HepG2 (cell line): ENCODE measurements around the gene EEPD1. TPM values are rescaled to one million over a fixed set of nuclear protein-coding genes. Genes with fewer than 3 reads are reported as not detected.

Experiments used
- ATAC-seq: fragments of 200-7000 bp; cut with Tn5 transposase; 3 replicates; pipeline ENCODE4 v1.9.1; 2020; ENCODE audit warnings: mild to moderate bottlenecking, moderate library complexity
- BruUV-seq: library from RNA; stranded (reverse); fragments of 400-500 nt; replicated peaks from 2 replicates; lab custom pipeline; 2021; lab: Mats Ljungman, UMichigan
- CTCF ChIA-PET: fragments of 300-600 bp; formaldehyde crosslinking; extraction: SDS; loops from one replicate; lab custom pipeline; 2021; ENCODE audit warnings: low total read pairs, inconsistent platforms, low intra/inter-chr PET ratio; lab: Yijun Ruan, JAX
- POLR2A ChIA-PET: fragments of 350-600 bp; sonication (Branson Sonifier 250); formaldehyde crosslinking; loops from one replicate; lab custom pipeline; 2020; ENCODE audit warnings: antibody characterized with exemption, inconsistent platforms; lab: Yijun Ruan, JAX
- DNase-seq: peaks from one replicate; pipeline ENCODE4 v3.0.0-alpha.2; 2015; ENCODE audit warnings: low spot score
- FAIRE-seq: peaks from 3 replicates; lab custom pipeline; 2011; peaks lifted over from hg19 to GRCh38; lab: Jason Lieb, UNC
- H2AFZ ChIP-seq: one replicate; pipeline ENCODE4 v1.6.1; 2011; ENCODE audit warnings: low read length, inconsistent platforms
- H3K27ac ChIP-seq: fragments of 300-600 bp; 3 replicates; pipeline ENCODE4 v1.8.0; 2011; ENCODE audit warnings: mixed run types, mild to moderate bottlenecking, mixed read lengths, low read length, inconsistent platforms; ENCODE audit not compliant: insufficient read depth; ENCODE audit errors: extremely low read length
- H3K27me3 ChIP-seq, 2 experiments: fragments of 200-600 bp in 1 of 2; 2 replicates in 1 of 2; 3 replicates in 1 of 2; pipeline versions ENCODE4 v1.6.0 to v1.8.0; 2011; ENCODE audit warnings: low read length in 2 of 2, mild to moderate bottlenecking in 2 of 2, moderate library complexity in 2 of 2, inconsistent platforms in 1 of 2; ENCODE audit not compliant: insufficient read depth in 2 of 2, control insufficient read depth in 1 of 2
- H3K36me3 ChIP-seq, 2 experiments: fragments of 200-600 bp in 1 of 2; replicated peaks in 1 of 2; 2 replicates in 1 of 2; 3 replicates in 1 of 2; pipeline versions ENCODE4 v1.5.1 to v1.8.0; 2011; ENCODE audit warnings: low read length in 2 of 2, inconsistent platforms in 1 of 2; ENCODE audit not compliant: insufficient read depth in 2 of 2, control insufficient read depth in 1 of 2
- H3K4me1 ChIP-seq: 2 replicates; pipeline ENCODE4 v1.5.1; 2012; ENCODE audit warnings: low read length, inconsistent platforms; ENCODE audit not compliant: insufficient read depth
- H3K4me2 ChIP-seq: 2 replicates; pipeline ENCODE4 v1.6.0; 2011; ENCODE audit warnings: low read depth, low read length, inconsistent platforms
- H3K4me3 ChIP-seq, 3 experiments: fragments of 200-600 bp in 1 of 3; sonication (generic), shearing (Covaris generic) in 1 of 3; replicated peaks in 1 of 3; 2 replicates each; pipeline ENCODE4 v1.5.1; 2011 to 2016; ENCODE audit warnings: low read length in 3 of 3, inconsistent platforms in 2 of 3, low read depth in 2 of 3, mild to moderate bottlenecking in 2 of 3, control low read depth in 1 of 3, mixed read lengths in 1 of 3; ENCODE audit not compliant: insufficient read depth in 1 of 3
- H3K79me2 ChIP-seq: one replicate; pipeline ENCODE4 v1.6.1; 2011; ENCODE audit warnings: low read length, inconsistent platforms; ENCODE audit not compliant: insufficient read depth
- H3K9ac ChIP-seq: 2 replicates; pipeline ENCODE4 v1.6.0; 2011; ENCODE audit warnings: mild to moderate bottlenecking, low read depth, low read length, inconsistent platforms; ENCODE audit not compliant: insufficient read depth
- H3K9me3 ChIP-seq: 2 replicates; pipeline ENCODE4 v1.5.1; 2012; ENCODE audit warnings: mild to moderate bottlenecking, low read length
- H4K20me1 ChIP-seq: 2 replicates; pipeline ENCODE4 v1.6.0; 2011; ENCODE audit warnings: inconsistent platforms, mild to moderate bottlenecking, low read length, moderate library complexity; ENCODE audit not compliant: insufficient read depth
- ARID3A ChIP-seq: IDR thresholded peaks from 2 replicates; pipeline ENCODE4 v1.6.1; 2012; ENCODE audit warnings: low read depth, low read length, improper control_type of control experiment
- BRD4 ChIP-seq: sonication (generic); formaldehyde crosslinking; IDR thresholded peaks from 2 replicates; pipeline ENCODE4 v1.4.0; 2020; ENCODE audit warnings: missing genetic modification reagents
- GMEB2 ChIP-seq: IDR thresholded peaks from 2 replicates; pipeline ENCODE4 v1.6.1; 2016; ENCODE audit warnings: missing biosample characterization, missing genetic modification reagents, low read depth
- MAFF ChIP-seq: IDR thresholded peaks from 2 replicates; pipeline ENCODE4 v1.6.1; 2011; ENCODE audit warnings: low read depth, low read length, improper control_type of control experiment
- PLRG1 ChIP-seq: fragments of 450-650 bp; conservative IDR thresholded peaks from 2 replicates; pipeline ENCODE4 v1.6.1; 2016
- SOX13 ChIP-seq, 3 experiments: fragments of 450-650 bp in 1 of 3; sonication (generic) in 1 of 3; formaldehyde crosslinking in 1 of 3; IDR thresholded peaks in 2 of 3; conservative IDR thresholded peaks in 1 of 3; 2 replicates each; pipeline versions ENCODE4 v1.5.0 to v1.6.1; 2016 to 2020; ENCODE audit warnings: antibody characterized with exemption in 1 of 3, mild to moderate bottlenecking in 1 of 3, missing compliant biosample characterization in 1 of 3, missing genetic modification reagents in 1 of 3, moderate library complexity in 1 of 3
- SYNCRIP ChIP-seq: fragments of 200-400 bp; formaldehyde crosslinking; IDR thresholded peaks from 2 replicates; pipeline ENCODE4 v1.6.1; 2018; ENCODE audit warnings: mild to moderate bottlenecking, low read depth, low read length; ENCODE audit not compliant: insufficient read depth
- TFE3 ChIP-seq: IDR thresholded peaks from 2 replicates; pipeline ENCODE4 v1.6.1; 2016
- ZBTB34 ChIP-seq: sonication (generic); formaldehyde crosslinking; IDR thresholded peaks from 2 replicates; pipeline ENCODE4 v1.8.0; 2022; ENCODE audit warnings: mild to moderate bottlenecking, missing genetic modification reagents
- ZFP90 ChIP-seq: sonication (generic); formaldehyde crosslinking; IDR thresholded peaks from 2 replicates; pipeline ENCODE4 v1.8.0; 2022; ENCODE audit warnings: missing genetic modification reagents, mild to moderate bottlenecking, inconsistent platforms, borderline replicate concordance
- ZNF574 ChIP-seq: sonication (generic); formaldehyde crosslinking; IDR thresholded peaks from 2 replicates; pipeline ENCODE4 v1.4.0; 2020; ENCODE audit warnings: missing genetic modification reagents
- ZNF598 ChIP-seq: sonication (generic); formaldehyde crosslinking; IDR thresholded peaks from 2 replicates; pipeline ENCODE4 v1.5.1; 2020; ENCODE audit warnings: mild to moderate bottlenecking, missing genetic modification reagents, borderline replicate concordance
- ZNF720 ChIP-seq: sonication (generic); formaldehyde crosslinking; IDR thresholded peaks from 2 replicates; pipeline ENCODE4 v1.4.0; 2020; ENCODE audit warnings: missing genetic modification reagents
- ZNF780A ChIP-seq: sonication (generic); formaldehyde crosslinking; IDR thresholded peaks from 2 replicates; pipeline ENCODE4 v1.8.0; 2022; ENCODE audit warnings: mild to moderate bottlenecking, missing genetic modification reagents, moderate library complexity
- ZNF790 ChIP-seq: sonication (generic); formaldehyde crosslinking; IDR thresholded peaks from 2 replicates; pipeline ENCODE4 v1.8.0; 2022; ENCODE audit warnings: missing genetic modification reagents, mild to moderate bottlenecking, borderline replicate concordance
- WGBS: methylation state at CpG from one replicate; pipeline ENCODE4 v1.1.6; 2017; ENCODE audit warnings: low lambda C conversion rate; 5-methylcytosine and 5-hydroxymethylcytosine counted together
- in situ Hi-C: cut with HindIII; loops from 2 replicates; pipeline ENCODE4 v1.10.0; 2017; ENCODE audit warnings: low pct_unique_long_range_greater_than_20kb; ENCODE audit not compliant: extremely low pct_ligation_motif_present
- intact Hi-C: fragments of 100-400 bp; cut with micrococcal nuclease; formaldehyde crosslinking; loops from one replicate; pipeline ENCODE4 v1.10.0; 2022; ENCODE audit not compliant: unreplicated experiment
- polyA plus RNA-seq, 8 experiments: library from polyadenylated mRNA; depleted of rRNA in 3 of 8; stranded (reverse) in 7 of 8; unstranded in 1 of 8; fragments of >200 nt; fragmentation: Illumina TruSeq in 4 of 8; extraction: Trizol in 4 of 8; gene quantifications; 2 replicates each; pipeline versions ENCODE4 v1.2.1 to v1.2.3, GENCODE V29; 2011 to 2016; ENCODE audit warnings: low read depth in 4 of 8, missing spikeins in 1 of 8, mixed read lengths in 1 of 8; ENCODE audit not compliant: insufficient read depth in 1 of 8
- total RNA-seq, 5 experiments: library from RNA; depleted of rRNA; stranded (reverse); fragments of >200 nt; fragmentation: Illumina TruSeq; extraction: Trizol; gene quantifications; 2 replicates each; pipeline ENCODE4 v1.2.3, GENCODE V29; 2016; ENCODE audit warnings: low read depth in 1 of 5

EEPD1 gene
- total and polyA plus RNA-seq, 2 of the 13 experiments (the other 11 are each of a cell fraction or from before 2014, with no cell fraction given), result 10.1 to 16.4 TPM

- Histone ChIP-seq H2AFZ (no peak overlapping the region), H3K4me2 (no peak overlapping the region), H3K27me3 (no peaks in the 10 kb centered on the region), H3K9me3 (no peaks in the 10 kb centered on the region), H3K4me1 (peaks cover 82% of the 10 kb centered on the region), H3K9ac (no peak overlapping the region), H3K36me3 (no peaks in the 10 kb centered on the region; a peak in 1 of 5 replicates), H3K4me3 (no peak overlapping the region), H3K79me2 (no peaks in the 10 kb centered on the region), H4K20me1 (no peaks in the 10 kb centered on the region), H3K27ac (no peak overlapping the region)
- POLR2A ChIA-PET, result interaction anchor here (1.2 kb wide), 1 partner anchor 16 kb away, joined by 3 read pairs; no protein-coding TSS in a partner anchor
- FAIRE-seq (no peak), ATAC-seq (no peak), DNase-seq (no peak)
- in situ Hi-C loops, result no loop called here
- CTCF ChIA-PET, result no interaction called here
- 99% methylated on average over 8 of the region's 8 CpGs for WGBS
- BruUV-seq, result no TSS peak
- intact Hi-C loops, result no loop called here
- TF ChIP-seq SYNCRIP (no peak), ZBTB34 (no peak), ZNF574 (no peak), ZNF720 (no peak), ZNF598 (CRISPR knock-in tag) (no peak), GMEB2 (CRISPR knock-in tag) (no peak), ZFP90 (CRISPR knock-in tag) (no peak), ZNF780A (CRISPR knock-in tag) (no peak), BRD4 (no peak), MAFF (no peak), TFE3 (CRISPR knock-in tag) (no peak), ARID3A (no peak), ZNF790 (CRISPR knock-in tag) (no peak), PLRG1 (no peak), SOX13 (IDR thresholded peaks at IDR 0.05) (no peak), SOX13 (CRISPR knock-in tag; conservative IDR thresholded peaks at IDR 0.05 in 1 of 2, IDR thresholded peaks at IDR 0.05 in 1 of 2) (no peak)
These were observed 122.8 kb downstream of the EEPD1 start for GRCh38 chr7:36275735-36276284.
